GM12891 (cell line): Measurements from ENCODE around the gene CMTM2.
"Not testable (repeated sequence)": the region's sequence is repeated elsewhere in the genome, so short reads cannot be mapped to it uniquely, and the experiment has no call there.

Experiments
- DNase-seq: peaks from one replicate; pipeline ENCODE4 v3.0.0; 2011; ENCODE audit warnings: low spot score; ENCODE audit not compliant: insufficient read length
- FAIRE-seq: peaks from 2 replicates; lab custom pipeline; 2011; peaks lifted over from hg19 to GRCh38; lab: Jason Lieb, UNC
- PAX5 ChIP-seq: IDR thresholded peaks from 2 replicates; pipeline ENCODE4 v1.6.1; 2011; ENCODE audit warnings: low read length, moderate library complexity, mild to moderate bottlenecking; ENCODE audit not compliant: insufficient read depth, severe bottlenecking
- POLR2A ChIP-seq: IDR thresholded peaks from 2 replicates; pipeline ENCODE4 v1.6.1; 2011; ENCODE audit warnings: low read depth, low read length, control low read depth
- POLR2AphosphoS5 ChIP-seq: IDR thresholded peaks from 2 replicates; pipeline ENCODE4 v1.6.1; 2011; ENCODE audit warnings: low read depth, low read length, control low read depth
- POU2F2 ChIP-seq: IDR thresholded peaks from 2 replicates; pipeline ENCODE4 v1.6.1; 2011; ENCODE audit warnings: low read depth, mild to moderate bottlenecking, control low read depth, low read length, moderate library complexity
- SPI1 ChIP-seq: IDR thresholded peaks from 2 replicates; pipeline ENCODE4 v1.6.1; 2011; ENCODE audit warnings: low read depth, low read length, control low read depth
- TAF1 ChIP-seq: IDR thresholded peaks from 2 replicates; pipeline ENCODE4 v1.6.1; 2011; ENCODE audit warnings: low read depth, low read length, control low read depth

The CMTM2 gene

GRCh38 chr16:66581246-66581952 is 2.1 kb downstream of the CMTM2 start:
- DNase-seq (no peak), FAIRE-seq (no peak)
- TF ChIP-seq PAX5 (no peak), POU2F2 (no peak), TAF1 (no peak), POLR2A (no peak)

GRCh38 chr16:66585481-66586239 is 6.4 kb downstream of the CMTM2 start:
- DNase-seq (no peak), FAIRE-seq (no peak)
- no peak for TF ChIP-seq PAX5
- TF ChIP-seq POLR2AphosphoS5, result no peak
- TF ChIP-seq POLR2A, result no peak
- TF ChIP-seq POU2F2, result no peak
- TF ChIP-seq TAF1, result no peak
- TF ChIP-seq SPI1, result no peak

GRCh38 chr16:66587881-66588600 is 8.8 kb downstream of the CMTM2 start:
- FAIRE-seq (no peak), DNase-seq (no peak)
- no peak for TF ChIP-seq TAF1
- TF ChIP-seq PAX5, result no peak
- TF ChIP-seq SPI1, result no peak
- TF ChIP-seq POLR2AphosphoS5, result no peak
- no peak for TF ChIP-seq POLR2A
- no peak for TF ChIP-seq POU2F2

- FAIRE-seq, result peak; percentile 85
- DNase-seq, result peak; percentile 53
- TF ChIP-seq POU2F2 (no peak), TAF1 (no peak)
Measured at GRCh38 chr16:66588981-66589713, 9.9 kb downstream of the CMTM2 start.

GRCh38 chr16:66590322-66590721 is 11.1 kb downstream of the CMTM2 start:
- no peak for TF ChIP-seq POU2F2
- no peak for TF ChIP-seq SPI1
- TF ChIP-seq POLR2AphosphoS5, result no peak
- TF ChIP-seq TAF1, result no peak
- TF ChIP-seq POLR2A, result no peak
- no peak for TF ChIP-seq PAX5
- DNase-seq (no peak), FAIRE-seq (peak; percentile 62)

GRCh38 chr16:66591018-66591417 is 11.8 kb downstream of the CMTM2 start:
- FAIRE-seq (no peak), DNase-seq (no peak)
- no peak for TF ChIP-seq POLR2AphosphoS5

- DNase-seq (no peak), FAIRE-seq (no peak)
- no peak for TF ChIP-seq POLR2A
- TF ChIP-seq TAF1, result no peak
- TF ChIP-seq PAX5, result no peak
- TF ChIP-seq SPI1, result no peak
- TF ChIP-seq POU2F2, result no peak
- TF ChIP-seq POLR2AphosphoS5, result no peak
Measured at GRCh38 chr16:66592241-66592640, 13.0 kb downstream of the CMTM2 start.

GRCh38 chr16:66592814-66593213 is 13.6 kb downstream of the CMTM2 start:
- no peak for TF ChIP-seq PAX5
- no peak for TF ChIP-seq POLR2A
- no peak for TF ChIP-seq TAF1
- TF ChIP-seq SPI1, result no peak
- TF ChIP-seq POU2F2, result no peak
- TF ChIP-seq POLR2AphosphoS5, result no peak
- no peak for DNase-seq
- no peak for FAIRE-seq

GRCh38 chr16:66594739-66595138 is 15.5 kb downstream of the CMTM2 start:
- no peak for FAIRE-seq
- DNase-seq, result no peak
- TF ChIP-seq PAX5 (no peak), TAF1 (no peak), SPI1 (no peak), POLR2AphosphoS5 (no peak), POU2F2 (no peak), POLR2A (no peak)

GRCh38 chr16:66596559-66596958 is 17.3 kb downstream of the CMTM2 start:
- not testable (repeated sequence) for FAIRE-seq

More at GRCh38 chr16:66596559-66596958, 17.3 kb downstream of the CMTM2 start:
- not testable (repeated sequence) for DNase-seq
